Panc1 (cell line): Measurements from ENCODE around the gene EXOC3L4. TPM values are rescaled to one million over a fixed set of nuclear protein-coding genes. Genes with fewer than 3 reads are reported as not detected.

Experiments used
- ATAC-seq: fragments of 200-7000 bp; cut with Tn5 transposase; 2 replicates; pipeline ENCODE4 v1.9.1; 2020; ENCODE audit warnings: mild to moderate bottlenecking, moderate library complexity
- BruUV-seq: library from RNA; stranded (reverse); fragments of 400-500 nt; replicated peaks from 2 replicates; lab custom pipeline; 2021; lab: Mats Ljungman, UMichigan
- CTCF ChIA-PET: fragments of 300-600 bp; sonication (Branson Sonifier 250); formaldehyde crosslinking; loops from one replicate; lab custom pipeline; 2022; ENCODE audit warnings: antibody characterized with exemption; lab: Charles Lee
- POLR2A ChIA-PET: fragments of 300-600 bp; sonication (Branson Sonifier 250); formaldehyde crosslinking; loops from one replicate; lab custom pipeline; 2022; ENCODE audit warnings: antibody characterized with exemption; lab: Charles Lee
- DNase-seq: peaks from one replicate; pipeline ENCODE4 v3.0.0-alpha.2; 2010; ENCODE audit warnings: low read depth, low spot score
- H3K27ac ChIP-seq: 2 replicates; pipeline ENCODE4 v1.5.1; 2011; ENCODE audit warnings: mild to moderate bottlenecking, low read length, inconsistent platforms
- H3K27me3 ChIP-seq: fragments of 200-500 bp; sonication (Bioruptor generic); 2 replicates; pipeline ENCODE4 v1.6.0; 2014; ENCODE audit warnings: low read length, inconsistent platforms; ENCODE audit not compliant: control insufficient read depth, insufficient read depth
- H3K36me3 ChIP-seq: fragments of 200-500 bp; sonication (Bioruptor generic); 2 replicates; pipeline ENCODE4 v1.5.1; 2014; ENCODE audit warnings: inconsistent platforms, mild to moderate bottlenecking, low read length, moderate library complexity; ENCODE audit not compliant: control insufficient read depth, insufficient read depth
- H3K4me1 ChIP-seq: 2 replicates; pipeline ENCODE4 v1.5.1; 2011; ENCODE audit warnings: inconsistent platforms, mild to moderate bottlenecking, low read length, moderate library complexity; ENCODE audit not compliant: control insufficient read depth, insufficient read depth
- H3K4me3 ChIP-seq, 2 experiments: 2 replicates each; pipeline ENCODE4 v1.5.1; 2011 to 2012; ENCODE audit warnings: low read depth in 2 of 2, low read length in 2 of 2, mild to moderate bottlenecking in 2 of 2, inconsistent platforms in 1 of 2, moderate library complexity in 1 of 2
- H3K9me3 ChIP-seq: fragments of 200-500 bp; sonication (Bioruptor generic); 2 replicates; pipeline ENCODE4 v1.5.1; 2014; ENCODE audit warnings: low read depth, mild to moderate bottlenecking, inconsistent platforms, low read length, moderate library complexity; ENCODE audit not compliant: control insufficient read depth, insufficient read depth
- CTCF ChIP-seq: fragments of 450-650 bp; IDR thresholded peaks from 2 replicates; pipeline ENCODE4 v1.5.1; 2017; ENCODE audit warnings: mild to moderate bottlenecking
- POLR2AphosphoS5 ChIP-seq: IDR thresholded peaks from 2 replicates; pipeline ENCODE4 v1.6.1; 2012; ENCODE audit warnings: mild to moderate bottlenecking, low read depth, low read length, moderate library complexity
- SIN3A ChIP-seq: IDR thresholded peaks from 2 replicates; pipeline ENCODE4 v1.6.1; 2012; ENCODE audit warnings: low read depth, mild to moderate bottlenecking, low read length, moderate library complexity, borderline replicate concordance; ENCODE audit not compliant: insufficient read depth
- TCF7L2 ChIP-seq: IDR thresholded peaks from 2 replicates; pipeline ENCODE4 v1.6.1; 2011; ENCODE audit warnings: mild to moderate bottlenecking, low read depth, low read length, inconsistent platforms
- in situ Hi-C: cut with HindIII; loops from 2 replicates; pipeline ENCODE4 v1.10.0; 2016; ENCODE audit warnings: low sequenced_read_pairs, low pct_unique_long_range_greater_than_20kb
- intact Hi-C: fragments of 100-400 bp; cut with micrococcal nuclease; formaldehyde crosslinking; loops from one replicate; pipeline ENCODE4 v1.10.0; 2022; ENCODE audit not compliant: unreplicated experiment
- total RNA-seq: library from RNA; stranded (reverse); gene quantifications from one replicate; pipeline ENCODE4 v1.2.1, GENCODE V29; 2021; ENCODE audit not compliant: unreplicated experiment
- TF ChIP-seq, protein P1 (sequence below), 2 experiments: IDR thresholded peaks; 2 replicates each; pipeline ENCODE4 v1.6.1; 2011 to 2012; ENCODE audit warnings: low read depth in 2 of 2, control low read depth in 1 of 2, low read length in 1 of 2, mild to moderate bottlenecking in 1 of 2, moderate library complexity in 1 of 2; ENCODE audit not compliant: insufficient read depth in 1 of 2

The EXOC3L4 gene
- total RNA-seq, 1 experiment from 2014 or later: 2.6 TPM

DNA sequence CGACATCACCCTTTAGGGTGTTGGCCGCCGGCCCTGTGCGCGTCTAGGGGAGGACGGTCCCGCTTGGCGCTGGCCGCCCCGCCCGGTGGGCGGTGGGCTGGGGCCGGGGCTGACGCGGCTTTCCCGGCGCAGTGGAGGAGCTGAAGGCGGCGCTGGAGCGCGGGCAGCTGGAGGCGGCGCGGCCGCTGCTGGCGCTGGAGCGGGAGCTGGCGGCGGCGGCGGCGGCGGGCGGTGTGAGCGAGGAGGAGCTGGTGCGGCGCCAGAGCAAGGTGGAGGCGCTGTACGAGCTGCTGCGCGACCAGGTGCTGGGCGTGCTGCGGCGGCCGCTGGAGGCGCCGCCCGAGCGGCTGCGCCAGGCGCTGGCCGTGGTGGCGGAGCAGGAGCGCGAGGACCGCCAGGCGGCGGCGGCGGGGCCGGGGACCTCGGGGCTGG lies 32.4 kb downstream of the EXOC3L4 start:
- intact Hi-C loops: no loop called here
- in situ Hi-C loops: no loop called here
- Histone ChIP-seq H3K27ac (peak overlapping the region; percentile 87), H3K27me3 (no peaks in the 10 kb centered on the region), H3K9me3 (no peaks in the 10 kb centered on the region), H3K4me1 (peaks cover 52% of the 10 kb centered on the region), H3K4me3 (peak overlapping the region; percentile 65 to 73), H3K36me3 (no peaks in the 10 kb centered on the region)
- no peak for TF ChIP-seq SIN3A
- TF ChIP-seq TCF7L2: no peak
- TF ChIP-seq, protein P1, sequence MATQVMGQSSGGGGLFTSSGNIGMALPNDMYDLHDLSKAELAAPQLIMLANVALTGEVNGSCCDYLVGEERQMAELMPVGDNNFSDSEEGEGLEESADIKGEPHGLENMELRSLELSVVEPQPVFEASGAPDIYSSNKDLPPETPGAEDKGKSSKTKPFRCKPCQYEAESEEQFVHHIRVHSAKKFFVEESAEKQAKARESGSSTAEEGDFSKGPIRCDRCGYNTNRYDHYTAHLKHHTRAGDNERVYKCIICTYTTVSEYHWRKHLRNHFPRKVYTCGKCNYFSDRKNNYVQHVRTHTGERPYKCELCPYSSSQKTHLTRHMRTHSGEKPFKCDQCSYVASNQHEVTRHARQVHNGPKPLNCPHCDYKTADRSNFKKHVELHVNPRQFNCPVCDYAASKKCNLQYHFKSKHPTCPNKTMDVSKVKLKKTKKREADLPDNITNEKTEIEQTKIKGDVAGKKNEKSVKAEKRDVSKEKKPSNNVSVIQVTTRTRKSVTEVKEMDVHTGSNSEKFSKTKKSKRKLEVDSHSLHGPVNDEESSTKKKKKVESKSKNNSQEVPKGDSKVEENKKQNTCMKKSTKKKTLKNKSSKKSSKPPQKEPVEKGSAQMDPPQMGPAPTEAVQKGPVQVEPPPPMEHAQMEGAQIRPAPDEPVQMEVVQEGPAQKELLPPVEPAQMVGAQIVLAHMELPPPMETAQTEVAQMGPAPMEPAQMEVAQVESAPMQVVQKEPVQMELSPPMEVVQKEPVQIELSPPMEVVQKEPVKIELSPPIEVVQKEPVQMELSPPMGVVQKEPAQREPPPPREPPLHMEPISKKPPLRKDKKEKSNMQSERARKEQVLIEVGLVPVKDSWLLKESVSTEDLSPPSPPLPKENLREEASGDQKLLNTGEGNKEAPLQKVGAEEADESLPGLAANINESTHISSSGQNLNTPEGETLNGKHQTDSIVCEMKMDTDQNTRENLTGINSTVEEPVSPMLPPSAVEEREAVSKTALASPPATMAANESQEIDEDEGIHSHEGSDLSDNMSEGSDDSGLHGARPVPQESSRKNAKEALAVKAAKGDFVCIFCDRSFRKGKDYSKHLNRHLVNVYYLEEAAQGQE (IDR thresholded peaks at IDR 0.05; ENCODE audit: insufficient read depth in 1 of 2, low read depth in 2 of 2, low read length in 1 of 2): 0 out of 4 replicates have a peak, but pooled peaks of 1 of the 2 experiments have one; percentile 51
- TF ChIP-seq CTCF: peak; percentile 65; the same call in 1 of the 2 replicates
- no peak for TF ChIP-seq POLR2AphosphoS5
- ATAC-seq (peak; percentile 14), DNase-seq (no peak)
- ChIA-PET CTCF (interaction anchor here (0.6 to 1.3 kb wide), 2 partner anchors 21 to 199 kb away, joined by 4 to 7 read pairs; no protein-coding TSS in a partner anchor), POLR2A (no interaction called here)
- no TSS peak for BruUV-seq

GRCh38 chr14:103127356-103127755 lies 32.8 kb downstream of the EXOC3L4 start:
- Histone ChIP-seq H3K9me3 (no peaks in the 10 kb centered on the region), H3K27me3 (no peaks in the 10 kb centered on the region), H3K4me3 (peak overlapping the region; percentile 39 to 54), H3K27ac (peak overlapping the region; percentile 83), H3K36me3 (no peaks in the 10 kb centered on the region), H3K4me1 (peaks cover 53% of the 10 kb centered on the region)
- in situ Hi-C loops (no loop called here), intact Hi-C loops (no loop called here)
- TF ChIP-seq, protein P1 (IDR thresholded peaks at IDR 0.05; ENCODE audit: insufficient read depth in 1 of 2, low read depth in 2 of 2, low read length in 1 of 2): no peak
- TF ChIP-seq CTCF (no peak; the same call in 1 of the 2 replicates), POLR2AphosphoS5 (no peak), TCF7L2 (no peak)
- ATAC-seq: no peak
- CTCF ChIA-PET: no interaction called here
- DNase-seq: no peak
- no TSS peak for BruUV-seq
- POLR2A ChIA-PET: no interaction called here
